ENCODE measurements around the gene OR10P1.

DNA sequence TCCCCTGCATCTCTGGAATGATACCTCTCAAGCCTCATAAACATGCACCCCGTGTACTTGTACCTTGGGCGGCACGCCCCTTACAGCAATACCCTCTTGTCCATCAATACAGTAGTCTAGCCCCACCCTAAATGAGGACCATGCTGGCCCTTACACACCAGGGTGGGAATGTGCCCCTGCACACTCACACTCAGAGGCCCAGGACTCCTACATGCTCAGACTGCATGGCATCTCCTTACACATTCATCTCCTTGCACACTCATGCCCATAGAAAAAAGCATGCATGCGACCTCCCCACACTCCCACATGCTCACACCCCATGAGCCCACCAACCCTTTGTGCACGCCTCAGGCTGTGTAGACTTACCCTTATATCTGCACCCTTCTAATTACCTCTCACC is 49.0 kb downstream of the OR10P1 start:
- TF ChIP-seq, protein P1, sequence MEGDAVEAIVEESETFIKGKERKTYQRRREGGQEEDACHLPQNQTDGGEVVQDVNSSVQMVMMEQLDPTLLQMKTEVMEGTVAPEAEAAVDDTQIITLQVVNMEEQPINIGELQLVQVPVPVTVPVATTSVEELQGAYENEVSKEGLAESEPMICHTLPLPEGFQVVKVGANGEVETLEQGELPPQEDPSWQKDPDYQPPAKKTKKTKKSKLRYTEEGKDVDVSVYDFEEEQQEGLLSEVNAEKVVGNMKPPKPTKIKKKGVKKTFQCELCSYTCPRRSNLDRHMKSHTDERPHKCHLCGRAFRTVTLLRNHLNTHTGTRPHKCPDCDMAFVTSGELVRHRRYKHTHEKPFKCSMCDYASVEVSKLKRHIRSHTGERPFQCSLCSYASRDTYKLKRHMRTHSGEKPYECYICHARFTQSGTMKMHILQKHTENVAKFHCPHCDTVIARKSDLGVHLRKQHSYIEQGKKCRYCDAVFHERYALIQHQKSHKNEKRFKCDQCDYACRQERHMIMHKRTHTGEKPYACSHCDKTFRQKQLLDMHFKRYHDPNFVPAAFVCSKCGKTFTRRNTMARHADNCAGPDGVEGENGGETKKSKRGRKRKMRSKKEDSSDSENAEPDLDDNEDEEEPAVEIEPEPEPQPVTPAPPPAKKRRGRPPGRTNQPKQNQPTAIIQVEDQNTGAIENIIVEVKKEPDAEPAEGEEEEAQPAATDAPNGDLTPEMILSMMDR (conservative IDR thresholded peaks at IDR 0.05; ENCODE audit: low read length), result no peak
- no peak for TF ChIP-seq EZH2phosphoT487 (IDR thresholded peaks at IDR 0.05; ENCODE audit: borderline replicate concordance, low read depth, low read length)

Measured in OCI-LY7 (cell line).